BE2C (cell line): Measurements from ENCODE around the gene KCNQ2.

Source experiments
- DNase-seq: peaks from one replicate; pipeline ENCODE4 v3.0.0-alpha.2; 2020
- H3K27me3 ChIP-seq: fragments of 250-450 bp; sonication (Bioruptor Pico); 2 replicates; pipeline ENCODE4 v1.5.1; 2020; ENCODE audit warnings: mild to moderate bottlenecking
- H3K36me3 ChIP-seq: fragments of 250-450 bp; sonication (Bioruptor Pico); 2 replicates; pipeline ENCODE4 v1.5.1; 2020; ENCODE audit warnings: mild to moderate bottlenecking
- H3K4me1 ChIP-seq: fragments of 250-450 bp; sonication (Bioruptor Pico); 2 replicates; pipeline ENCODE4 v1.5.1; 2020
- H3K4me3 ChIP-seq: 2 replicates; pipeline ENCODE4 v1.5.1; 2011; ENCODE audit warnings: low read depth, low read length
- H3K9me3 ChIP-seq: fragments of 250-450 bp; sonication (Bioruptor Pico); 2 replicates; pipeline ENCODE4 v1.5.1; 2020
- CTCF ChIP-seq: IDR thresholded peaks from 2 replicates; pipeline ENCODE4 v1.5.1; 2012; ENCODE audit warnings: mild to moderate bottlenecking, low read depth, low read length

Gene KCNQ2

GRCh38 chr20:63487781-63488241 lies 15.4 kb upstream of the KCNQ2 start:
- Histone ChIP-seq H3K4me3 (no peak overlapping the region), H3K4me1 (peaks cover 14% of the 10 kb centered on the region), H3K27me3 (no peaks in the 10 kb centered on the region), H3K9me3 (no peaks in the 10 kb centered on the region), H3K36me3 (peaks cover 39% of the 10 kb centered on the region)
- TF ChIP-seq CTCF: no peak
- no peak for DNase-seq

GRCh38 chr20:63487116-63487764 lies 14.8 kb upstream of the KCNQ2 start:
- no peaks in the 10 kb centered on the region for H3K27me3 ChIP-seq
- H3K9me3 ChIP-seq: no peaks in the 10 kb centered on the region
- H3K36me3 ChIP-seq: peaks cover 38% of the 10 kb centered on the region
- no peak overlapping the region for H3K4me3 ChIP-seq
- H3K4me1 ChIP-seq: peaks cover 20% of the 10 kb centered on the region
- no peak for DNase-seq
- TF ChIP-seq CTCF: no peak

GRCh38 chr20:63486300-63486855 lies 13.9 kb upstream of the KCNQ2 start:
- Histone ChIP-seq H3K4me1 (peaks cover 28% of the 10 kb centered on the region), H3K27me3 (no peaks in the 10 kb centered on the region), H3K9me3 (no peaks in the 10 kb centered on the region), H3K4me3 (no peak overlapping the region), H3K36me3 (peaks cover 34% of the 10 kb centered on the region)
- DNase-seq: peak; percentile 21
- no peak for TF ChIP-seq CTCF

GRCh38 chr20:63484651-63485403 lies 12.4 kb upstream of the KCNQ2 start:
- Histone ChIP-seq H3K27me3 (no peaks in the 10 kb centered on the region), H3K9me3 (no peaks in the 10 kb centered on the region), H3K36me3 (peaks cover 18% of the 10 kb centered on the region), H3K4me1 (peaks cover 28% of the 10 kb centered on the region), H3K4me3 (no peak overlapping the region)
- peak; percentile 28 for DNase-seq
- TF ChIP-seq CTCF: no peak

- Histone ChIP-seq H3K9me3 (no peaks in the 10 kb centered on the region), H3K4me1 (peaks cover 28% of the 10 kb centered on the region), H3K4me3 (no peak overlapping the region), H3K36me3 (peaks cover 12% of the 10 kb centered on the region), H3K27me3 (no peaks in the 10 kb centered on the region)
- DNase-seq: peak; percentile 27
- no peak for TF ChIP-seq CTCF
Observed at GRCh38 chr20:63484236-63484635, 11.8 kb upstream of the KCNQ2 start.

GRCh38 chr20:63483834-63484233 lies 11.4 kb upstream of the KCNQ2 start:
- H3K36me3 ChIP-seq: peaks cover 8% of the 10 kb centered on the region
- H3K4me3 ChIP-seq: no peak overlapping the region
- peaks cover 28% of the 10 kb centered on the region for H3K4me1 ChIP-seq
- peak; percentile 38 for TF ChIP-seq CTCF
- H3K27me3 ChIP-seq: no peaks in the 10 kb centered on the region
- DNase-seq: peak; percentile 50
- H3K9me3 ChIP-seq: no peaks in the 10 kb centered on the region
